ENCODE results near the gene ASPN.

- no peak for TF ChIP-seq POLR2A (IDR thresholded peaks at IDR 0.05)
- no peak for TF ChIP-seq EP300 (IDR thresholded peaks at IDR 0.05)
- TF ChIP-seq CTCF (IDR thresholded peaks at IDR 0.05) = no peak
Observed at GRCh38 chr9:92406477-92406876, 75.8 kb downstream of the ASPN start.

Measured in upper lobe of left lung (tissue), 4 donors.